Gastrocnemius medialis (tissue), 4 donors: ENCODE measurements around the gene GTF3C6. TPM values are rescaled to one million over a fixed set of nuclear protein-coding genes. Genes with fewer than 3 reads are reported as not detected.

ENCODE experiments used
- ATAC-seq, 2 donors: fragments of 150-250 bp; one replicate each; pipeline ENCODE4 v1.9.1; 2016
- DNase-seq, 2 donors: peaks; one replicate each; pipeline ENCODE4 v3.0.0-alpha.2; 2019
- H3K27ac ChIP-seq, 4 donors: fragments of 200-600 bp; sonication (generic); 1 replicate in 1 of 4; 2 replicates in 3 of 4; pipeline ENCODE4 v1.5.1; 2016 to 2018; ENCODE audit warnings: mild to moderate bottlenecking in 2 of 4, moderate library complexity in 1 of 4
- H3K27me3 ChIP-seq, 3 donors: fragments of 200-600 bp; sonication (generic) in 2 of 3; 1 replicate in 1 of 3; 2 replicates in 2 of 3; pipeline versions ENCODE4 v1.5.1 to v1.6.0; 2016 to 2019; ENCODE audit warnings: mild to moderate bottlenecking in 1 of 3, moderate library complexity in 1 of 3
- H3K36me3 ChIP-seq, 2 donors: fragments of 200-600 bp; sonication (generic) in 1 of 2; one replicate each; pipeline ENCODE4 v1.5.1; 2017 to 2018
- H3K4me1 ChIP-seq, 2 donors: fragments of 200-600 bp; sonication (generic) in 1 of 2; one replicate each; pipeline ENCODE4 v1.5.1; 2016 to 2017; ENCODE audit warnings: mild to moderate bottlenecking in 2 of 2
- H3K4me3 ChIP-seq, 4 donors: fragments of 200-600 bp; sonication (generic) in 3 of 4; 1 replicate in 1 of 4; 2 replicates in 3 of 4; pipeline ENCODE4 v1.5.1; 2016 to 2019; ENCODE audit warnings: mild to moderate bottlenecking in 2 of 4
- H3K9me3 ChIP-seq, 3 donors: fragments of 200-600 bp; sonication (generic) in 2 of 3; 1 replicate in 1 of 3; 2 replicates in 2 of 3; pipeline ENCODE4 v1.5.1; 2016 to 2019
- POLR2A ChIP-seq, 2 donors: fragments of 450-650 bp; IDR thresholded peaks; one replicate each; pipeline ENCODE4 v1.6.1; 2017; ENCODE audit warnings: antibody characterized with exemption in 2 of 2, mild to moderate bottlenecking in 2 of 2, moderate library complexity in 2 of 2
- in situ Hi-C, 4 donors: fragments of 200-750 bp; cut with MboI; loops; one replicate each; pipeline versions ENCODE4 v1.15.0 to v1.8.0; 2017; ENCODE audit warnings: low sequenced_read_pairs in 4 of 4
- intact Hi-C: fragments of 100-400 bp; cut with DNase I; formaldehyde crosslinking; loops from one replicate; pipeline ENCODE4 v1.15.1; 2023; ENCODE audit warnings: low total_unique reads
- total RNA-seq, 4 donors: library from RNA; depleted of rRNA; stranded (reverse); fragments of >200 nt; gene quantifications; one replicate each; pipeline versions ENCODE4 v1.1.0 to v1.2.3, GENCODE V29; 2016
- TF ChIP-seq, protein P1 (sequence below), 5 experiments: fragments of 450-650 bp in 3 of 5; fragments of 200-600 bp in 2 of 5; sonication (generic) in 2 of 5; IDR thresholded peaks in 4 of 5; conservative IDR thresholded peaks in 1 of 5; 1 replicate in 4 of 5; 2 replicates in 1 of 5; pipeline ENCODE4 v1.5.1; 2016 to 2019; ENCODE audit warnings: antibody characterized with exemption in 5 of 5, mild to moderate bottlenecking in 3 of 5, moderate library complexity in 3 of 5

GTF3C6 gene
- total RNA-seq, 4 donors from 2014 or later = 76.7 to 105 (median 82.4) TPM

DNA sequence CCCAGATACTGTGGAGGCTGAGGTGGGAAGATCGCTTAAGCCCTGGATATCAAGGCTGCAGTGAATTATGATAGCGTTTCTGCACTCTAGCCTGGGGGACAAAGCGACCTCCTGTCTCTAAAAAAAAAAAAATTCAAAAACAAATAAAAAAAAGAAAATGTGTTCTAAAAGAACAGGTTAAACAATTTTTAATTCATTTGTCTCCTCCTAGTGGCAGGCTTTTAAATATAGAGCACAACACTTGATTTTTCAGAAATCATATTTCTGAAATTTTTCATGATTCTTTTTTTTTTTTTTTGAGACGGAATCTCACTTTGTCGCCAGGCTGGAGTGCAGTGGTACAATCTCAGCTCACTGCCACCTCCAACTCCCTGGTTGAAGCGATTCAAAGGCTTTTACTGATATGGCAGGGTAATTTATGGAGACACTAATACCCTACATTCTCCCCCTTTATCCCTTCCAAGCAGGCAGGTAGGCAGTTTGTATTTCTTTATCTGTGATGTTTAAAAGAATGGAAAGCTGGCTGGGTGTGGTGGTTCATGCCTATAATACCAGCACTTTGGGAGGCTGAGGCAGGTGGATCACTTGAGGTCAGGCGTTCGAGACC lies 8.7 kb upstream of the GTF3C6 start:
- ATAC-seq (no peak), DNase-seq (no peak)
- Histone ChIP-seq H3K4me1 (no peaks in the 10 kb centered on the region), H3K4me3 (no peak overlapping the region), H3K27me3 (no peaks in the 10 kb centered on the region), H3K9me3 (no peaks in the 10 kb centered on the region), H3K36me3 (no peaks in the 10 kb centered on the region), H3K27ac (no peak overlapping the region)
- TF ChIP-seq POLR2A (IDR thresholded peaks at IDR 0.05) = no peak
- TF ChIP-seq, protein P1, sequence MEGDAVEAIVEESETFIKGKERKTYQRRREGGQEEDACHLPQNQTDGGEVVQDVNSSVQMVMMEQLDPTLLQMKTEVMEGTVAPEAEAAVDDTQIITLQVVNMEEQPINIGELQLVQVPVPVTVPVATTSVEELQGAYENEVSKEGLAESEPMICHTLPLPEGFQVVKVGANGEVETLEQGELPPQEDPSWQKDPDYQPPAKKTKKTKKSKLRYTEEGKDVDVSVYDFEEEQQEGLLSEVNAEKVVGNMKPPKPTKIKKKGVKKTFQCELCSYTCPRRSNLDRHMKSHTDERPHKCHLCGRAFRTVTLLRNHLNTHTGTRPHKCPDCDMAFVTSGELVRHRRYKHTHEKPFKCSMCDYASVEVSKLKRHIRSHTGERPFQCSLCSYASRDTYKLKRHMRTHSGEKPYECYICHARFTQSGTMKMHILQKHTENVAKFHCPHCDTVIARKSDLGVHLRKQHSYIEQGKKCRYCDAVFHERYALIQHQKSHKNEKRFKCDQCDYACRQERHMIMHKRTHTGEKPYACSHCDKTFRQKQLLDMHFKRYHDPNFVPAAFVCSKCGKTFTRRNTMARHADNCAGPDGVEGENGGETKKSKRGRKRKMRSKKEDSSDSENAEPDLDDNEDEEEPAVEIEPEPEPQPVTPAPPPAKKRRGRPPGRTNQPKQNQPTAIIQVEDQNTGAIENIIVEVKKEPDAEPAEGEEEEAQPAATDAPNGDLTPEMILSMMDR (IDR thresholded peaks at IDR 0.05 in 4 of 5, conservative IDR thresholded peaks at IDR 0.05 in 1 of 5) = peak in 4 of 5 experiments; percentile 24 to 59 (median 38)
- in situ Hi-C loops (loop anchor here (5.0 to 25.0 kb wide), 8 partner anchors 75 to 1262 kb away; partner anchors contain the start of genes CDK19 (in 2 of the 4), AK9 (in 1 of the 4), AMD1 (in 1 of the 4) and FIG4 (in 1 of the 4)), intact Hi-C loops (loop anchor here (1.0 kb wide), 1 partner anchor 267 kb away; no protein-coding TSS in a partner anchor)

DNA sequence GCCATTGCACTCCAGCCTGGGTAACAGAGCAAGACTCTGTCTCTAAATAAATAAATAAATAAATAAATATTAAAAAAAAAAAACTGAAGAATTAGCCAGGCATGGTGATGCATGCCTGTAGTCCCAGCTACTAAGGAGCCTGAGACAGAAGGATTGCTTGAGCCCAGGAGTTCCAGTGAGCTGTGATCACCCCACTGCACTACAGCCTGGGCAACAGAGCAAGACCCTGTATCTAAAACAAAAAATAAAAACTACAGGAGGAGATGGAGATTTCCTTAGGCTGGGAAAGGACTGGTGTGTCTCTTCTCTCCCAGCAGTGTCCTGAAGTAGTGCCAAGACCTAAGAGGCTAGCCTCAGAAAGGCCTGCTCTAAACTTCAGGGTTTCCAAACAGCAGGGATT lies 8.1 kb upstream of the GTF3C6 start:
- in situ Hi-C loops (loop anchor here in 2 of 4 donors (5.0 to 25.0 kb wide), 5 partner anchors 76 to 1263 kb away; partner anchors contain the start of genes CDK19 (in 2 of the 2), AK9 (in 1 of the 2), AMD1 (in 1 of the 2) and FIG4 (in 1 of the 2)), intact Hi-C loops (no loop called here)
- Histone ChIP-seq H3K9me3 (no peaks in the 10 kb centered on the region), H3K27ac (no peak overlapping the region), H3K4me1 (no peaks in the 10 kb centered on the region), H3K36me3 (no peaks in the 10 kb centered on the region), H3K4me3 (no peak overlapping the region), H3K27me3 (no peaks in the 10 kb centered on the region)
- TF ChIP-seq POLR2A (IDR thresholded peaks at IDR 0.05) = no peak
- TF ChIP-seq, protein P1 (IDR thresholded peaks at IDR 0.05 in 4 of 5, conservative IDR thresholded peaks at IDR 0.05 in 1 of 5) = no peak
- no peak for ATAC-seq
- DNase-seq = no peak

DNA sequence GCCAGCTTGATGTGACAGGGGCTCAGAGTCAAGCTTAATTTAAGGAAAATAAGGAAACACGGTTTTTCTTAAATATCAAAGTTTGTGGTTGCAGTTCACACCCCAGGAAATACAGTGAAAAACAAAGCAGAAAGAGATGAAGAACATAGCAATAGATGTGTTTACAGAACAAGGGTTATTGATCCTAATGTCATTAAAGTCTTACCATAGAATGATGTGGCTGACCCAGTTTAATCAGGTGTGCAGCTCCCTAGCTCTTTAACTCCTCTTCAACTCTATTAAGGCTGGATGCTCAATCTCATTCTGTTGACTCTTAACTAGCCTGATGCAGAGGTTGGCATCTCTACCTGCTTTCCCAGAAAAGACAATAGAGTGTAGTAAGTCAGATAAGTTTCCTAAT lies 7.5 kb upstream of the GTF3C6 start:
- Histone ChIP-seq H3K4me1 (no peaks in the 10 kb centered on the region), H3K9me3 (no peaks in the 10 kb centered on the region), H3K36me3 (no peaks in the 10 kb centered on the region), H3K27me3 (no peaks in the 10 kb centered on the region), H3K27ac (no peak overlapping the region), H3K4me3 (no peak overlapping the region)
- intact Hi-C loops (no loop called here), in situ Hi-C loops (loop anchor here in 2 of 4 donors (5.0 to 25.0 kb wide), 5 partner anchors 76 to 1264 kb away; partner anchors contain the start of genes CDK19 (in 2 of the 2), AK9 (in 1 of the 2), AMD1 (in 1 of the 2) and FIG4 (in 1 of the 2))
- DNase-seq = no peak
- no peak for TF ChIP-seq POLR2A (IDR thresholded peaks at IDR 0.05)
- TF ChIP-seq, protein P1 (IDR thresholded peaks at IDR 0.05 in 4 of 5, conservative IDR thresholded peaks at IDR 0.05 in 1 of 5) = no peak
- ATAC-seq = no peak

DNA sequence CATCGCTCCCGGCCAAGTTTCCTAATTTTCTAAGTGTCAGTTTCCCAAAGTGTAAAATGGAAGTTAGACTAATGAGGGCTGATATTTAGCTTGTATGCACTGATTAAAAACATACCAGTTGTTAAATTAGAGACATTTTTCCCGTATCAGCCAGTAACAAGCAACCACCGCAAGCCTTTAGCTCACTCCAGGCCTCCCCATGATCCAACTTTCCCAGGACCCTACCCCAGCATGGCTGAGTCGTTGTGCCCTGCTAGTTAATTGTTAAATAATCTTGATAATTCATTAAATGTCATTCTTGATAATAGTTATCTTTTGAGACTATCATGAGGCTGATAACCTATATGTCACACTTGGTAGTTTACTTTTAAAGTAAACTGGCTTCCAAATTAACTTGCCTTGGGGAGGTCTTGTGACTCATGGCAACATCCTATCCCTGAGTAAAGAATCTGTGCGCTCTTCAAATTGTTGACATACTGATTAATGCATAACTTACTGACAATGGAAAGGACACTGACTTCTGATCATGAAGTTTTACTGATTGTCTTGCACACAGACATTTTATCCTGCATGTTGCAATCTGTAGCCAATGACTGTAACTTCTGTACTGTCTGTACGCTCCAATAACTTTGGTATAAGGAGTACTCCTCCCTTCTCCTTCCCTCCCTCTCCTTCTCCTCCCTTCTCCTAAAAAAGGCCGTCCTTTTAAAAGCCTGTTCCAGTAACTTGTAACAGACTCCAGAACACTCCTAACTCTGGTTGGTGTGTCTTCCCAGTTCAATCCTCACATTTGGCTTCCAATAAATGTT lies 6.3 kb upstream of the GTF3C6 start:
- H3K27ac ChIP-seq = no peak overlapping the region

More for the DNA sequence above, 6.3 kb upstream of the GTF3C6 start:
- no peak overlapping the region for H3K4me3 ChIP-seq
- no peaks in the 10 kb centered on the region for H3K9me3 ChIP-seq
- ATAC-seq (no peak), DNase-seq (no peak)
- H3K27me3 ChIP-seq = no peaks in the 10 kb centered on the region
- no peaks in the 10 kb centered on the region for H3K4me1 ChIP-seq
- TF ChIP-seq, protein P1 (IDR thresholded peaks at IDR 0.05 in 4 of 5, conservative IDR thresholded peaks at IDR 0.05 in 1 of 5) = no peak
- TF ChIP-seq POLR2A (IDR thresholded peaks at IDR 0.05) = no peak
- intact Hi-C loops = no loop called here
- in situ Hi-C loops = loop anchor here in 2 of 4 donors (5.0 to 25.0 kb wide), 5 partner anchors 77 to 1265 kb away; partner anchors contain the start of genes CDK19 (in 2 of the 2), AK9 (in 1 of the 2), AMD1 (in 1 of the 2) and FIG4 (in 1 of the 2)
- no peaks in the 10 kb centered on the region for H3K36me3 ChIP-seq
